Stimulated activated CD8-positive, alpha-beta memory T cell treated with anti-CD3 and anti-CD28 coated beads, Interleukin-4, amount 100 ng/mL, for 1 hour (primary cell): ENCODE results near the gene TBC1D10A.

Experiments used
- DNase-seq, 2 donors: peaks; one replicate each; pipeline ENCODE4 v3.0.0-alpha.2; 2020; ENCODE audit warnings: low read depth in 2 of 2, low spot score in 1 of 2

The TBC1D10A gene

DNA sequence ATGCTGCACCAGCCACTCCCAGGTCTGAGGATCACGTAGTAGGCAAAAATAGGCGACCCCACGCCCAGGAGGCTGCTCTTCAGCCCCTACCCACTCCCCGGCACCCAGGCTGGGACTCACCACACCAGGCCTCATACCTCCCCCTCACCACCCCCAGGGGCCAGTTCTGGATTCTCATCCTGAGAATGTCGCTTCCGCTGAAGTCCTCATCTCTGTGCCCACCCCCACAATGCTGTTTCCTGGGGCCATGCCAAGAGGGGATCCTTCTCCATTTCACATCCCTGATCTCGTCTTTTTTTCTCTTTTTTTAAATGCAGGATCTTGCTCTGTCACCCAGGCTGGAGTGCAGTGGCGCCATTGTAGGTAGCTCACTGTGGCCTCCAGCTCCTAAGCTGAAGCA is 58.4 kb downstream of the TBC1D10A start:
- DNase-seq: no peak

DNA sequence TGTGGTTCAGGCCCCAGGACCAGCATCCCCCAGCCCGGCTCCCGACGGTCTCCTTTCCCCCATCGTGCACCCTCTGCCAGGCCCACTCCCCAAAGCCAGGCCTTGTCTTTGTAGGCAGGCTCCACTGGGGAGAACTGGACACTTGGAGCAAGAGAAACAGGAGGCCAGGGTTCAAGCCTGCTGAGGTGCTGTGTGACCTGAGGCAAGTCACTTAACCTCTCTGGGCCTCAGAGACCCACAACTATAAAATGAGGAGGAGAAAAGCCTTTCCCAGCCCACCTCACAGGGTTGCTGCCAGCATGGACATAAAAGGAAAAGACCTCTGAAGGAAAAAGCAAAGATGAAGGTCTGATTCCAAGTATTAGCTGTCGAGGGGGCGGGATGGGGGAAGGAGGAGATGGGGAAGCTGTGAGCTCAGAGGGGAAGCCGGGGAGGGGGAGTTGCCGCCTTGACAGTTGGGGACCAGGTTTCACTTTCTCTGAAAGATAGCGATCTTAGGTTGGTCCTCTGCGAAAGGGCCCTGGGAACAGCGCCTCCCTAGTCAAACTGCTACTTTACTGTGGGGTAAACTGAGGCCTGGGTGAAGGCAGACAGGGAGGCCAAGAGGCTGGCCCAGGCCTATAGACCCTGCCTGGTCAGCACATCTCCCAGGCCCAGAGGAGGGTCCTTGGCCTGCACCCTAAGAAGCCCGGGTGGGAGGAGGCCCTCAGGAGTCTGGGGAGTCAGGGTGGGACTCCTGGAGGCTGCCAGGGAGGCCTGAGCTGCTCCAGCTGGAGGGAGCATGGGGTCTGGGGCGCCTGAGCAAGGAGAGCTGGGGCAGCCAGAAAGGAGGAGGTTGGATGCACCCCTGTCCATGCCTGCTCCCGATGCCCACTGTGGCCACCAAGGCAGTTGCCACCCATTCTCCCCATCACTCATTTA is 59.1 kb downstream of the TBC1D10A start:
- no peak for DNase-seq

DNA sequence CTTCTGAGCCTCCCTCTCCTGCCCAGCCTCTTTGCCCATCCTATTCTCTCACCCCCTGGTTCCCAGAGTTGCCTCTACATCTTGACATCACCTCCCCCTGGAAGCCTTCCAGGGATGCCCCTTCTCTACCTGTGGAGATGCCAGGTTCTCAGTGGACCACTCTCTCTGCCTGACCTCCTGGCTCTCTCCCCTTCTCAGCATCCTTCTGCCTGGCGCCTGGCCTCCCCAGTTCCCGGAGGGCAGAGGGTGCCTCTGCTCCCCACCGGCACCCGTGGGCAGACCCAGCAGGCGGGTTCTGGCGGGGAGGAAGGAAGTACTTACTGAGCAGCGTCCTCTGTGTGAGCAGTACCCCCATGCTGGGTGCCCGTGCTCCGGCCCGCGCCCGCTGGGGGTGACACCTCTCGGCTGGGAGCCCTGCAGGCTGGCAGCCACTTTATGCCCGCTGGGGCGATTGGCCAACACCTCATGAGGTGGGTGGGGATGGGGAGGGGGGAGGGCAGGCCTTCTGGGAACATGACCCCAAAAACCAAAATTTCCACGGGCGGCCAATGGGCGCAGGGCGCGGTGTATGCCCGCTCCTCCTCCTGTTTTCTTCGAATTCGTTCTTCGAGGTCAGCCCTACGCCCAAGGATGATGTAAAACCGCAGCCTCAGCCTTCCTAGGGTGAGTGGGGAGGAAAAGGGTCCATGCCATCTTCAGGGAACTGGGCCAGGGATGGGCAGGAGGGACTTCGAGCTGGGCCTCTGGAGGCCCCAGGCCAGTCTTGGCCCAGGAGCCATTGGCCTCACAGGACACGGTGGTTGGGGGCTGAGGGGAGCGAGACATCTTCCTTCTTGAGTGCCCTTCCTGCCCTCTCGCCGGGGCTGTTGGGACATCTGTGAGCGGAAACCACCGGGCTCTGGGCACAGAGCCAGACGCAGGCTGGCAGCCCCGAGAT is 60.0 kb downstream of the TBC1D10A start, which contains the start of gene OSM:
TSS of gene OSM (minus strand) at position 407 of the 937 bp plus-strand sequence. CDS start at position 355, 52 bp downstream.
- peak; percentile 39 to 43 for DNase-seq

DNA sequence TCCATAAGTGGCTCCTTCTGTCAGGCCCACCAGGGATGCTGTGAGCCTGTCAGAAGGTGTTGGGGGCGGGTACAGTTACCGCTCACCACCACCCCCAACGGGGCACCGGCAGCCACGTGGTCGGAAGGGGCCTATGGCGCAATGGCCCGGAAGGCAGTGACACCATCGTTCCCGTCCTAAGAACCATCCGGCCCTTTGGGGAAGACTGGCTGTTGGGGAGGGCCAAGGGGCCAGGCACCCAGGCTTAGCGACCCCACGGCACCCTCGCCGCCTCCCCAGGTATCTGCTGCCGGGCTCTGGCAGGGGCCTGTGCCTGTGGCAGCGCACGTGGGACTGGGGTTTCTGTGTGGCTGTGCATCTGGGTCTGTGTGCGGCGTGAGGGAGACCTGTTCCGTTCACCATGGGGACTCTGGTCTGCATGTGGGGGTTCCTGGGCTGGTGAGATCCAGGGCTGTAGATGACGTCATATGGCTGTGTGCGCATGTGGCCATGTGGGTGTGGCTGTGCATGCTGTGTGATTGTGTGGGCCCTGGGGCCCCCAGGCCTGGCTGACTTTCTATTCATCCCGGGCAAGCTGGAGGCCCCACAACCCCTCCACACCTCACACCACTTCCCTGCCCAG is 60.8 kb downstream of the TBC1D10A start:
- peak; percentile 45 to 70 for DNase-seq

DNA sequence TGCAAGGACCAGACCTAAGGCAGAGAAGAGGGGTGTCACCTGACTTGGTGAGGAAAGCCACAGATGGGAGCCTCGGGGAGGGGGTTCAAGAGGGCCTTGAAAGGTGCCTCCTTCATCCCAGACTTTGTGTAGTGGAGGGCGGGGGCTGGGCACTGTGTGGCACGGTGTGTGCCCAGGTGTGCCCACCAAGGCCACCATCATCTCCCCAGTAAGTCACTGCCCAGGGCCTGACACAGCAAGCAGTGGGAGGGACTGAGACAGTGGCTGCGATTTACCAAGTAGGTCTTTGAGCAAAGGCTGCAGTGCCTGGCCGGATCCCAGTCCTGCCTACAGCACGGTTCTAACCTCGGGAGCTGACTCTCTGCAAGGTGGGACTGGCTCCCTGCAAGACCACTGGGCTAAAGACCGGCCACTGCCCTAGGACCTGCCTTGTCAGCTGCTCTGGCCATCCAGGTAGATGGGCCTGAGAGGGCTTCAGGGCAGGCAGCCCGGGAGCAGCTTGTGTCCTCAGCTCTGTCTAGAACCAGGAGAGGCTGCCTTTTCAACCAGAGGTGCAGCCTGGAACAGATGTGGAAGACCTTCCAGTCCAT is 61.5 kb downstream of the TBC1D10A start:
- no peak for DNase-seq

DNA sequence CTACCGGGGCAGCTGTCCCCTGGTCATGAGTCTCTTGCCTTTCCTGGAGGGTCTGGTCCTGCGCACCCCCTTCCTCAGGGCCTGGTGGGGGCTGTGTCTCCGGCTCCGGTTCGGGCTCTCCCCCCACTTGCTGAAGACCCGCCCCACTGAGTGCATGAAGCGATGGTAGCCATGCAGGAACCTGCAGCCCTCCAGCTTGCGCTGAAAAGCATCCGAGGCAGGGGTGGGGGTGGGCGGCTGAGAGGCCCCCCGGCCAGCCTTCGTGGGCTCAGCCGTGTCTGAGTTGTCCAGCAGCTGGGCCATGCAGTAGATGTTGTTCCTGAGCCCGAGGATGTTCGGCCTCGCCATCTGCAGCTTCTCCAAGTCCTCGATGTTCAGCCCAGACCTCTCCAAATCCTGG is 62.9 kb downstream of the TBC1D10A start:
- no peak for DNase-seq

DNA sequence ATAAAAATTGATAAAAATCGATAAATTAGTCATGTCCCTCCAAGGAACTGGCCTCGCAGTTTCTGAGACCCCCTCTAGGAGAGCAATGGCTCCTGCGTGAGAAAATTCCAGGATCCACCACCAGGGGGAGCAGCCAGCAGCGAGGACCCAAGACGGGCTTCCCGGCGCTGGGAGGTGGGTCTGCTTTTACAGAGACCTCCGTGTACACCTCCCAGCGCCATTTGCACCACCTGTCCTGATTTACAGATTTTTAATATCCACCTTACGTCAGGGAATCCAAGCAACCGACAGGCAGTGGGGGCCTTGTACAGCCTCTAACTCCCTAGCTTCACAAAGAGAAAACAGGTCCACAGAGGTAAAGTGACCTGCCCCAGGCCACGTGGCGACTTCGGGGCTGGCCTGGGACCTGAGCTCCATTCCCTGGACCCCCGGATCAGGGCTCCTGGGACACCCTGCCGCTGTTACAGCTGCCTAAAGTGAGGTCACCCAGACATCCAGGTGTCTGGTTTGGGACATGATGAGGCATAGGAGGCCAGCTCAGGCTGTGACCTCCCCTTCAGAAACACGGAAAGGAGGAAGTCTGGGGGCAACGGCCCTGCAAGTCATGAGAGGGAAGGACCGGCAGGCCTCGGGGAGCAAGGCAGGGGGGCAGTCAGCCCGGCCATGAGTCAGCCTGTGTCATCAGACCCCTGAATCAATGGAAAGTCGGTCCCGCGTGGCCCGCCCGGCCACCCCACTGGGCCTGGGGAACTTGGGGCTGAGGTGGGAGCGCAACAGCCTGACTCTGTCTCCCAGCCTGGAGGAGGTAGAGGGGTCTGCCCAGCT is 63.6 kb downstream of the TBC1D10A start:
- peak; percentile 60 to 68 for DNase-seq

DNA sequence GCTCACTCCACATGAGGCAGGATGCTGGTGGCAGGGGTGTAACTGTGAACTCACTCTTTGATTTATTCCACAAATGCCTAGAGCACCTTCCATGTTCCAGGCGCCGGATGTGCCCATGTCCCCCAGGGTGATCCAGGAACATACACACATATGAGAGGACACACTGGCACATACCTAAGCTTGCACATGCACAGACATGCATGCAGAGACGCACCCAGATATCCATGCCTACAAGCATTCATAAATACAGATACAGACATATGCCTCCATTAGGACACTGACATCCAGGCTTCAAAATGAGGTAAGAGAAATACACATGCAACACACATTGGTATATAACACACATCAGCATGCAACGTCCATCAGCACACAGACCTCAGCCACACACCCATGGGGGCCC is 64.6 kb downstream of the TBC1D10A start:
- no peak for DNase-seq

DNA sequence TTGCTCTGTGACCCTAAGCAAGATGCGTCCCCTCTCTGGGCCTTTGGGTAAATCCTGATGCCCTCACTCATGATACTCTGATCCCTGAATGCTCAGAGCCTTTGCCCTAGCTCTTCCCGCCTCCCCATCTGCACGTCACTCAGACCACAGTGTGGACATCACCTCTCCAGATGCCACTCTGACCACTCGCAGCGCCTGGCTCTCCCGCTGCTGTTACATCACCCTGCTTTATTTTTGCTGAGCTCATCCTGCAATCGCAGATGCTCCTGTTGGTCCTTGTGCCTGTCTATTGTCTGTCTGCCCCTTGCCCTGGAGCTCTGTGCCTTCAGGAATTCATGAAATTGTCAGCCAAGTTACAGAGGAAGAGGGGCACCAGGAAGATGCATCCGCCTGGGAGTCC is 65.6 kb downstream of the TBC1D10A start:
- no peak for DNase-seq

DNA sequence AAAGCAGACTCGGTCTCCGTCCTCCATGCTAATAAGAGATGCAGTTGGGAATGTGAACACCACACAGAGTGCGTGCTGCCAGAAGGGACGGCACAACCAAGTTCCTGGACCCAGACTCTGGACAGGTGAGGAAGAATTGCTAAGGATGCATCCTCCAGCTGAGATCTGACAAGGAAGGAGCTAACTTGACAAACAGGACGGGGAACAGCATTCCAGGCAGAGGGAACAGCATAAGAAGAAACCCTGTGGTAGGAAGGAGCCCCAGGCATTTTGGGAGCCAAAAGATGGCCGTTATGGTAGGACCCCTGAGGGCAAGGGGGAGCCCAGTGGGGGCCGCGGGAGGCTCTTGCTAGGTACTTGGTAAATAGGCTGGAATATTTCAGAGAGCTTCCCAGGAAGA is 66.1 kb downstream of the TBC1D10A start:
- DNase-seq: no peak

DNA sequence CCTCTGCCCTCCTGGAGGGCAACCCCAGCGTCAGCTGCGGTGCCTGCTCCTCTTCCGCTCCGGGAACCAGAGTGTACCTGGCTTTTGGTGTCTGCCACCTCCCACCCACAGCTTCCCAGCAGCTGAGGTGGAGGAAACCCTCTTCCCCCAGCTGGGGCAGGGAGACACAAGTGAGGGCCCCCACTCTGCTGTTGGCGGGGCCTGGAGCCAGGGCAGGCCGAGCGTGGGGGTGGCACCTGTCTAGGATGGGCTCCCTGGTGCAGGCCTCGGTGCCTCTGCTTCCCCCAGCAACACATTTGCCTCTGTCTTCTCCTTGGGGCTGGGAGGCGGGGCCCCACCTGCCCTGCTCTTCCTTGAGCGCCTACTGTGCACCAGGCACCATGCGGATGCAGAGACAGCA is 66.5 kb downstream of the TBC1D10A start:
- no peak for DNase-seq

DNA sequence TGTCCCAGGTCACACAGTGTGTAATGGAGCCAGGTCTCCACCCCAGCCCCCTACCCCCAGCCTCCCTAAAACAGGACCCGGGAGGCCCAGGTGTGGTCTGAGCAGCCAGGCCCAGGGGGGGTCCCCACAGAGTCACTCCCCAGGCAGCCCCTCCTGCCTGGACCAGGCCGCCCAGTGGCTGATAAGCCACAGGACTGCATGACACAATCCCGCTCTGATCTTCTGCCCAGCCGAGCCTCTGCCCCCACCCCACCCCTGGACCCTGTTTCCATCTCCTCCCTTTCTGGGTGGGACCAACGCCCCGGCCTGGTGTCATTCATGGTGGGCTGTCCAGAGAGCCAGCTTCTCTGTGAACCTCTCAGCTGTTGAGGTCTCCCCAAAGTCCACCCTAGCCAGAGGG is 72.4 kb downstream of the TBC1D10A start:
- DNase-seq: no peak

DNA sequence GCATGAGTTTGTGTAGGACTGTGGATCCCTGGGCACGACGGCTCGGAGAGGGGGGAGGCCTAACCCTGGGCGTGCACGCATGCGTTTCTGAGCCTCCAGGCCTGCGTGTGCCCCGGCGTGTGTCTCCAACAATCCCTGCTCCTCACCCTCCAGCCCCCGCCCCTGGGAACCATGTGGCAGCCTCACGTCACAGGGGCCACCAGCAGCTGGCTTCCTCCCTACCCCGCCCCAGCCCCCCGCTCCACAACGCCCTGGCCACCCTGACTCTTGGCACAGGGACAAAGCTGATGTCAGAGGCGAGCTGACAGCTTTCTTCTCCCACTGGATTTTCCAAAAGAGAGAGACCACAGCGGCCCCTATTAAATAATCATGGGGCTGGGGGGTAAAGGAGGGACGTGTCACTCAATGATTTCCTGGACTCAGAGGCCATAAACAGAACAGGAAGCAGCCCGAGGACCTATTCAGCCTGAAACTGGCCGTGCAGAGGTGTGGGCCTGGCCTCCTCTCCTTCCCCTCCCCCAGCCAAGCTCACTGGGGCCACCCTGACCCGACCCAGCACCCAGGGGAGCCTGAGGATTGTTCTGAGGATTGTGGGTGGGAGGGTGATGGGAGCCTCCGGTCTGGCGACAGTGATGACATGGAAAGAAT is 73.4 kb downstream of the TBC1D10A start:
- DNase-seq: no peak

DNA sequence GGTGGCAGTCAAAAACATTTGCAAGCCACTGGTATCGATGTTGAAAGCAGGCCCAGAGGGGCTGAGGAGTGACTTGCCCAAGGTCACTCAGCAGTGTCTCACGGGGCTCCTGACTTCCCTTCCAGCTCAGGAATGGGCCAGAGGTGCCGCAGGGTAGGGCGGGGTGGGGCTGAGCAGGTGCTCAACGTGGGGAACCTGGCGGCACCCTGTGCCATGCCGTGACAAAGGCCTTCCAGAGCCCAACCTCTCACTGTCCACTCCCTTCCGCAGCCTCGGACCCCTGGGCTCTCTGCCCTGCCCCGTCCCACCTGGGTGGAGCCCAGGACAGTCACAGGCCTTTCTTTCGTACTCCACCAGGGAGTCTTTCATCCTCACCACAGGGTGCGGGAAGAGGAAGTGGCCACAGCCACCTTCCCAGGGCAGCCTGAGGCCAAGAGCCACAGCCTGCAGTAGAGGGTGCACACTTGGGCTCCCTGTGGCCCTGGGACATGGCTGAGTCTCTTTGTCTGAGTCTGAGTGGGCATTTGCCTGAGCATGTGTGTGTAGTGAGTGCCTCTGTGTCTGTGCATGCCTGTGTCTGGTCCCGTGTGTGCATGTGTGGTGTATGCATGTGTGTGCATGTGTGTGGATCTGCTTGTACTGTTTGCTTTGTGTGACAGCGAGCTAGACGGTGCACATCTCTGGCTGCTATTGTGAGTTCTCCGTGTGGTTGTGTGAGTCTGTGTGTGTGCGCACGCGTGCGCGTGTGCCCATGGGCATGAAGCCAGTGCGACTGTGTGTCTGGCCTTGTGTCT is 74.1 kb downstream of the TBC1D10A start:
- no peak for DNase-seq

DNA sequence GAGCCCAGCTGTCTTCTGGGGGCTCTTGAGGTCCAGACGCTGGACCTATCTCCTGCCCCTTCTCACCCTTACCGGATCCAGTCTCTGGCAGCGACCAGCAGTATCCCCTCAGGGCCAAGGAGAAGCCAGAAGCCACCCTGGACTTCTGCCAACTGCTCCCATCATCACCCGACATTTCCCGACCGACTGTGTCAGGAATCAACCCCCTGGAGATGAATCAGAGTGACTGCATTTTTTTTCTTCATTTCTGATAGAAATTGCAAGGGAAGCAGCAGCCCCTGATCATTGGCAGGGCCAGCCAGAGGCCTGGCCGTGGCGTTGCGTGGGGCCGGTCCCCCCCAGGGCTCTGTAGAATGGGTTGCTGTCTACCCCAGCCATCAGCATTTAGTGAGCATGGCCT is 75.0 kb downstream of the TBC1D10A start:
- DNase-seq: no peak

DNA sequence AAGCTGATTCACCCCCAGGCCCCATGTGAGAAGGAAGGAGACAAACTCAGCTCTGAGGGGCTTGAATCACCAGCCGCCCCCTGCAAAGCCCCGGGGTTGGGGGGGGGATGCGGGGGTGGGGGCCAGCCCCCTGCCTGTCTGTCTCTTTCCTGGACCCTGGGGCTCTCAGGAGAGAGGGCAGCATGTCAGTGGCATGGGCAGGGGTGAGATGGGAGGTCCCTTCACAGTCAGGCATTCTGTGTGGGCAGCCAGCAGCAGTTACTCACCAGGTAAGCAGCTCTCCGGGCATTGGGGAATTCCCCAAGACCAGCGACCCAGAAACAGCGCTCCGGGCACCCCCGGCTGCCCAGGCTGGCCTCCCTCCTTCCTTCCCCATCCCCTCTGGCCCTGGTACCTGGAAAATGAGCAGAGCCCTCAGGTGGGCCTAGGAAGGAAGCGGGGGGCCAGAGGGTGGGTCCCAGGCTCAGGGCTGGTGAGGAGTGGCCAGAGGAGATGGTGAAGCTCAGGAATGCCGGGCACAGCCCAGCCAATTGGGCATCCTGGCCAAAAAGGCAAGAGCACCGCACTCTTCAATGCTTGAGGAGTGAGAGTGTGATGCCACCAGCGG is 76.0 kb downstream of the TBC1D10A start:
- DNase-seq: no peak

DNA sequence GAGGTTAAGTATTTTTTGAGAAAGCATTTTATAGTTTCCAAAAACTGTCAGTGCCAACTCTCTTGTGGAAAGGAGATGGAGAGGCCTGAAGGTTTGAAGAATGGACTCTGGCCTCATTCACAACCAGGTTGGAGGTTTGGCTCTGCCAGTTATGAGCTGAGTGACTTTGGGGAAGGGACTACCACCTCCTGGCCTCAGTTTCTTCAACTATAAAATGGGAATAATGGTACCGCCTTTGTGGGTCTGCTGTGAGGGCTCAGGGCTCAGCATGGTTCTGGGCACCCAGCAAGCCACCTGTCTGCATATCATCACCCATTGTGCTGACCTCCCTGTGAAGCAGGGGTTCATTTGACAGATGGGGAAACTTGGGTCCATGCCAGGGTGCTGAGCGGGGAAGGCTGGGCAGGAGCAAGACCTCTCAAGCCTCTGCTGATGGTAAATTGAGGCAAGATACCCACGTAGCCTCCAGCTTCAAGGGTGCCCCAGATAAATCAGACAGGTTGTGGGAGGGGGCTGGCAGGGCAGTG is 76.6 kb downstream of the TBC1D10A start:
- DNase-seq: no peak
